GM18511 (cell line): ENCODE data around the gene OGFR.

Source experiments
- ATAC-seq: cut with Tn5 transposase; IDR thresholded peaks from one replicate; pipeline ENCODE4 v1.9.1; 2021; ENCODE audit warnings: mild to moderate bottlenecking, moderate library complexity; ENCODE audit not compliant: unreplicated experiment

The OGFR gene

DNA sequence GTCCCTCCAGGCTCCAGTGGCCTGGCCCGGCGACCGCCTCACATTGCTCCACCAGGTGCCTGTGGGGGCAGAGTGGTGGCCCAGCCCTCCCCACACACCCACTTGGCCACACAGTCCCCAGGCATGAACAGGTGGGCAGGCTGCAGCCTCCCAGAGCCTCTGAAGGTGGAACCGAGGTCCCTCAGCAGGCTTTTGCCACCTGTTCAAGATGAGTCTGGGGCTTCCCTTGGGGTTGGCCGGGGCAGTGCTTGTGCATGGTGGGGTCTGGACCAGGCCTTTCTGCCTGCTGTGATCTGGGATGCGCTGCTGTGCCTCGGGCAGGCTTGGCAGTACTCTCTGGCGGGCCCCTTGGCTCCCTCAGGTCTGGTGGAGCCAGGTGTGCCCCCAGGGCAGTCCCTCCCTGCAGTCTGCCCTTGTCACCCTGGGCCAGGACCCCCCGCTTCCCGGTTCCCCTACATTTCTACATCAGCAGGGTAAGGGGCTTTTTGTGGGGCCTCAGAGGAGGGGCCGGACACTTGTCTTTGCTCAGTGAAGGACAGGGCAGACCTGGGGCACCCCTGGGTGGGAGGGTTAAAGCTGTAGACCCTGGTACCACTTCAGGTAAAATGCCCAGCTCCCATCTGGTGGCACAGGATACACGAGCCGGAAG is 9.5 kb downstream of the OGFR start:
- no peak for ATAC-seq

DNA sequence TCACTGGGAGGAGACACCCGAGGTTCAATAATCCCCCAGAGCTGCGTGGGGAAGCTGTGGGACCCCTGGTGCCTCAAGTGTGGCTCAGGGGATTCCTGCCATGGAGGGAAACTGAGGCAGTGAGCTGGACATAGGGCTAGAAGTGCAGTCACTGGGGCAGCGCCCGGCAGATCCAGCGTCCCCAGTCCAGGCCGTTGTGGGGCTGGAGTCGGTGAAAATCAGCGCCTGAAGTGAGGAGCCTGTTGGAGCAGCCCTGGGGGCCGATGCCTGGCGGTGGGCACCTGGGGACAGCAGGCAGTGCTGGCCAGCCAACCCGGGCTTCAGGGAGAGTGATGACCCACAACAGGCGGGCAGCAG is 10.1 kb downstream of the OGFR start:
- ATAC-seq = no peak

- no peak for ATAC-seq
Observed at GRCh38 chr20:62815066-62815991, 10.7 kb downstream of the OGFR start.

DNA sequence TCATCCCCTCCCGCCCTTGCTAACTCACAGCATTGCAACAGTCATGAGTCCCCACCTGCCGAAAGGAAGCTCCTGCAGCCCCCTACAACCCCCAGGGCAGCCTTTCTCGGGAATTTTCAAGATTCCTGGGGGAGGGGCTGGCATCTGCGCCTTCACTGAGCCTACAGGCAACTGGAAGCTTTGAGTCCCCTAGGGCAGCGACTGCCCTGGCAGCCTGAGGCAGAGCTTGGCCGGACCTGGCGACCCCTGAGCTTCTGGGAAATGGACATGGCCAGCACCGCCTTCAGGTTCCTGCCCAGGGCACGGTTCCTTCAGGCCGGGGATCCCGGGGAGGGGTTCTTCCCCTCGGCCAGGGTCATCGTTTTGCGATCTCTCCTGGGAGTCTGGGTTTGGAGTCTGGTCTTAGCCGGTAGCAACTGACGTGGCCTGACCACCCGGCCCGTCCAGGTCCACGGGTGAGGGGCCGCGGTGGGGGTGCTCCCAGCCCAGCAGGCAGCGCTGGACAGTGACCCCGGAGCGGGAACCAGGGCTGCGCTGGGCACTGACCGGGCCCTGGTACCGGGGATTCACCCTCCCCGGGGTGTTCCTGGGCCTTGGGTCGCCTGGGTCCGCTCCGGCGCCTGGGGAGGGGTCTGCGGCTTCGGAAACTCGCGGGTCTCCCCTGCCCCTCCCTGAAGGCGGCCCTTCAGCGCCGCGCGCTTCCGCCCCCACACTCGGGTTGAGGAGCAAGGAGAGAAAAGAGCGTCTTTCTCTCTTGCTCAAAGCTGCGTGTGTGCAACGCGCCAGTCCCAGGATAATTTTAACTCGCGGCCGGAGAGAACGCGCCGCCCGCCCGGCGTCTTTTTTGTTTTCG is 11.6 kb downstream of the OGFR start:
- ATAC-seq = no peak

DNA sequence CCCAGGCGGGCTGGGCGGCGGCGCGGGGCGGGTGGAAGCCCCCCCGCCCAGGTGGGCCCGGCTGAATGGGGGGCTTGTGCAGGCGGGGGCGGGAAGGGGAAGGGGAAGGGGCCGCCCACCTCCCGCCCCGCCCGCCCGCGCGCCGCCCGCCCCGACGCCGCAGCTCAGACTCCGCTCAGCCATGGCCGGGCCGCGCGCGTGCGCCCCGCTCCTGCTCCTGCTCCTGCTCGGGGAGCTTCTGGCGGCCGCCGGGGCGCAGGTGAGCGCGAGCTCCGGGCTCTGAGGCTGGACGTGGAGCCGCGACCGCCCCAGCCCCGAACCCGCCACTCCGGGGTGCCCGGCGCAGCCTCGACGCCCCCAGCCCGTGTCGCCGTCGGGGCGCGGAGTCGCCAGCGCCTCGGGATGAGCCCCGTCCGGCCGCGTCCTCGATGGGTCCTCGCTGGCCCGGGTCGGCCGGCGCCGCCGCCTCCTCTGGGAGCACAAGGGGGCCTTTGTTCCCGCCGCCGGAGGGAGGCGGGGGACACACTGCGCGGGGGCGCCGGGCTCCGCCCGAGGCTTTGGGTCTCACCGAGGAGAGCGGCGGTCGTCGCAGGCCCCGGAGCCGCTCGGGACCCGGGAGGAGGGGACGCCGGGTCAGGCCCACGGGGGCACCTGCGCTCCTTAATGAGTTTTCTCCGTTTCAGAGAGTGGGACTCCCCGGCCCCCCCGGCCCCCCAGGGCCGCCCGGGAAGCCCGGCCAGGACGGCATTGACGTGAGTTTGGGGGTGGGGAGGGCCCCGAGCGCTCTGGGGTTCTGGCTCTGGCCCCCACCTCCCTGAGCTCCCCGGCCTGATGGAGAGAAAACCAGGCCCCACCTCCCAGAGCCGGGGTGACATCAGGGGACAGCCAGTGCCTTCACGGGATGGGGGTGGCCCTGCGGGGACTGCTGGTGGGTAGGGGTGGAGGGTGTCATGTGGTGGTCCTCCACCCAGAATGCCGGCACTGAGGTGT is 12.5 kb downstream of the OGFR start, which contains the start of gene COL9A3:
TSS of gene COL9A3 (plus strand) at position 167 of the 990 bp plus-strand sequence. CDS start at position 182, 15 bp downstream.
- ATAC-seq = no peak

- no peak for ATAC-seq
Observed at GRCh38 chr20:62817975-62818591, 13.4 kb downstream of the OGFR start.

- no peak for ATAC-seq
Observed at GRCh38 chr20:62818592-62819493, 14.2 kb downstream of the OGFR start.

GRCh38 chr20:62819494-62820174 is 15.0 kb downstream of the OGFR start:
- ATAC-seq = no peak

DNA sequence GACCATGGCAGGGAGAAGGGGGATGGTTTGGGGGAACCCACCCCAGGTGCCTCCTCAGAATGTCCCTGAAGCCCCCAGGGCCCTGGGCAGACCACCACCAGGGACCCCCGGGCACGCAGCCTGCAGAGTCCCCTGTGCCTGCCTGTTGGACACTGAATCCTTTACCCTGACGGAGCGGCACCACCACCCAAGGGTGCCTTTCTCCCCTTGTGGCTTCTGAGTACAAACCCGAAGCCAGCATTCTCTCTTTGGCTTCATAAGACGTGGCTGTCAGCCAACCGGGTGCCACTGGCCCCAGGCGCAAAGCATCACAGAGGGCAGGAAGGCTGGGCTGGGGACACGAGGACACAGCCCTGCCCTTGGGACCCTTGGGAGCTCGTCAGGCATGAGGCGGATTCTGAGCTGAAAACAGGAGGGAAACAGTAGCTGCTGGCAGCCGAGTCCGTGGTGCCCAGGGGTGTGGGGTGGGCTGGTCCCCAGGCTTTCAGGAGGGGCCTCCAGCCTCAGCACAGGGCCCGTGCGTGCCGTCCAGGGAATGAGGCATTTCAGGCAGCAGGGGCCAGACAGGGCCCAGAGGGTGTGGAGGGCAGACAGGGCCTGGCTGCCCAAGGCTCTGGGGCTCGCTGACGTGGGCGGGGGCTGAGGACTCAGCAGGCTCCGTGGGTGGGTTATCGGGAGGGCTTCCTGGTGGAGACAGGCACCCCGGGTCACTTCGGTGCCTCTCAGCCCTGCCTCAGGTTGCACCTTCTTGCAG is 15.8 kb downstream of the OGFR start:
- no peak for ATAC-seq

DNA sequence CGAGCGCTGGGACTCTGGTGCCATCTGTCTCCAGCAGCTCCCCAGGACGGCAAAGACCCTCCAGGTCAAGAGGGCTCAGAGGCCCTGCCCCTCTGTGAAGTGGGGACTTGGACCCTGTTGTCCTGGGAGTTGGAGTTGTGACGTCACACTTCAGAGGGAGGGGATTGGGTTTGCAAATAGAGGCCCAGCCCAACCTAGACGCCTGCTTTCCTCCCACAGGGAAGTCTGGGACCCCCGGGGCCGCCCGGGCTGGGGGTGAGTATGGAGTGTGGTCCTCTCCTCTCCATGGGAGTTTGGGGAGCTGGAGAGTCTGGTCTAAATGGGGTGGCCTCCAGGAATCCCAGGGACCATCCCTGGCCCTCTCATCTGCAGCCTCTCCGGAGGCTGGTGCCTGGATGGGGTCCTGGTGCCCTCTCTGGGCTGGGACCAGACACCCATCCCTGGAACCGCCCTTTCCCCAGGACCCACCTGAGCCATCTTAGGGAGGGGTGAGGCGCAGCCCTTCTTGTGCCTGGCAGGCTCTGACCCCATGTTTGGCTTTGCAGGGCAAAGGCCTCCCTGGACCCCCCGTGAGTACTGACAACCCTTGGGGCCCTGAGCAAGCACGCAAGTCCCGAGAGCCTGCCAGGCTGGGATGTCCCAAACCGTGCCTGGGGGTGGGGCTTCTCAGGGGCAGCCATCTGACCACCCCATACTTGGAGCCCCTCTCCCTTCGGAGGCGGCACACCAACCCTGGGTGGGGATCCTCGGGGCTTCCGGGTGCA is 16.5 kb downstream of the OGFR start:
- ATAC-seq = no peak

DNA sequence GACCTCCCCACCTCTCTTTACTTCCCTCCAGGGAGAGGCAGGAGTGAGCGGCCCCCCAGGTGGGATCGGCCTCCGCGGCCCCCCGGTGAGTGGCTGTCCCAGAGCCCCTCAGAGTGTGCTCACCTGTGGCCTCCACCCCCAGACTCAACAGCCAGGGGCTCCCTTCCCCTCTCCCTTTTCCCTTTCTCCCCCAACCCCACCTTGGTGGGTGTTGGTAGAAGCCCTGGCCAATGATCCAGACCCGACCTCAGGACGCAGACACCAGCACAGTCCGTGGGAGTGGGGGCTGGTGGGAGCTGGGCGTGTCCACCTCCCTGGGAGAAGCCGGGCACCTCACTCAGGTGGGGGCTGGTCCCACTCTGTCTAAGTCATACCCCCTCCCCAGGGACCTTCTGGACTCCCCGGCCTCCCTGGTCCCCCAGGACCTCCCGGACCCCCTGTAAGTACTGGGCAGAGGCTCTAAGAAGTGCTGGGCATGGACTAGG is 17.1 kb downstream of the OGFR start:
- ATAC-seq = no peak

DNA sequence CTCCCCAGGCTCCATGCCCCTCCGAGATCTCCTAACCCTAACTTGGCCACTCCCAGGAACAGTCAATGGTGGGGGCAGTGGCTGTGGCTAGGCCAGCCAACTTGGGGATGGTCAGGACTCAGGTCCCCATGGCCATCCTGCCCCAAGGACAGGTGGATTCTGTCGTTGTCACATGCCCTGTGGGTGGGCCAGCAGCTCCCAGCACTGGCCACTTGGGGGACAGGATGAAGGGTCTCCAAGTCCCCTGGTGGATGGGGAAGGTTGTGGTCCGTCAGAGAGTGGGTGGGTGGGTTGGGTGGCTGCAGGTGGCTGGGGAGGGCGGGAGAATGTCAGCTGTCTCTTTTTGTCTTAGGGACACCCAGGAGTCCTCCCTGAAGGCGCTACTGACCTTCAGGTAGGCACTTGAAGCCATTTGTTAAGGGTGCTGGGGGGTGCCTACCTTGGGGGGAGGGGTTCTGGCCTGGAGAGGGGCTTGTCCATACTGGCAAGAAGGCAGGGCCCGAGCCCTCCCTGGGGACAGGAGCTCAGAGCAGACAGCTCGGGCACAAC is 17.7 kb downstream of the OGFR start:
- no peak for ATAC-seq

- ATAC-seq = peak; percentile 69
Observed at GRCh38 chr20:62822788-62823651, 18.4 kb downstream of the OGFR start.

- no peak for ATAC-seq
Observed at GRCh38 chr20:62823688-62824475, 19.2 kb downstream of the OGFR start.
